OCI-LY3 (cell line): ENCODE measurements around the gene OGA.

Source experiments
- EZH2phosphoT487 ChIP-seq: fragments of 200-600 bp; shearing (Covaris generic); IDR thresholded peaks from 2 replicates; pipeline ENCODE4 v1.6.1; 2018; ENCODE audit warnings: antibody characterized with exemption, mixed run types, low read depth
- TF ChIP-seq, protein P1 (sequence below): fragments of 200-600, 300-600 bp; sonication (generic); IDR thresholded peaks from 2 replicates; pipeline ENCODE4 v1.5.1; 2014; ENCODE audit warnings: antibody characterized with exemption, low read length, low read depth

DNA sequence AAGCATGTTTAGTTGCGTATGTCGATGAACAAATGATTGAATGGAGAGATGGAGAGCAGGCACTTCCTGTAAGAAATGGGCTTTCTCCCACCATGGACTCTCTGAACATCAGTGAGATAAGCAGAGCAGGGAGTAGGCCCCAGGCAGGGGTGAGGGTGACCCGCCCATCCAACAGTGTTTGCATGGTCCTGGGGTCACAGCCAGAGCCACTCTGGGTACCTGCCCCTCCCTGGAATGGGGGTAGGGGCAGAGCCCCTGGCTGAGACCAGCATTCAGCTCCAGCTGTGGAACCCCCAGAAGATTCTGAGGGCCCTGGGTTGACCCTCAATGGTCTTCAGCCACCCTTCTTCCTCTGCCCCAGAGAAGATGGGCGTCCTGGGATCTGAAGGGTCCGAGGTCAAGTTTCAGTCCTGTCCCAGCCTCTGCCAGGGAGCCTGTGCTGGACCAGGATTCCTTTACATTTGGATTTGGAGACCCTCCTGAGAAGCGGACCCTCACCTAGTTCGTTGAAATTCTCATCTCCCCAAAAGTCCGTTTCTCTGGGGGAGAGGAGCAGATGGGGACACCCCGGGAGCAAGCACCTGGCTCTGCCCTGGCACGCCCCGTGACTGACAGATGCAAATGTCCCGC is 40.0 kb downstream of the OGA start:
- TF ChIP-seq, protein P1, sequence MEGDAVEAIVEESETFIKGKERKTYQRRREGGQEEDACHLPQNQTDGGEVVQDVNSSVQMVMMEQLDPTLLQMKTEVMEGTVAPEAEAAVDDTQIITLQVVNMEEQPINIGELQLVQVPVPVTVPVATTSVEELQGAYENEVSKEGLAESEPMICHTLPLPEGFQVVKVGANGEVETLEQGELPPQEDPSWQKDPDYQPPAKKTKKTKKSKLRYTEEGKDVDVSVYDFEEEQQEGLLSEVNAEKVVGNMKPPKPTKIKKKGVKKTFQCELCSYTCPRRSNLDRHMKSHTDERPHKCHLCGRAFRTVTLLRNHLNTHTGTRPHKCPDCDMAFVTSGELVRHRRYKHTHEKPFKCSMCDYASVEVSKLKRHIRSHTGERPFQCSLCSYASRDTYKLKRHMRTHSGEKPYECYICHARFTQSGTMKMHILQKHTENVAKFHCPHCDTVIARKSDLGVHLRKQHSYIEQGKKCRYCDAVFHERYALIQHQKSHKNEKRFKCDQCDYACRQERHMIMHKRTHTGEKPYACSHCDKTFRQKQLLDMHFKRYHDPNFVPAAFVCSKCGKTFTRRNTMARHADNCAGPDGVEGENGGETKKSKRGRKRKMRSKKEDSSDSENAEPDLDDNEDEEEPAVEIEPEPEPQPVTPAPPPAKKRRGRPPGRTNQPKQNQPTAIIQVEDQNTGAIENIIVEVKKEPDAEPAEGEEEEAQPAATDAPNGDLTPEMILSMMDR: no peak
- TF ChIP-seq EZH2phosphoT487: no peak
